Measurements from ENCODE around the gene ARSB.
"Not testable (repeated sequence)": the region's sequence is repeated elsewhere in the genome, so short reads cannot be mapped to it uniquely, and the experiment has no call there.

Gene ARSB

DNA sequence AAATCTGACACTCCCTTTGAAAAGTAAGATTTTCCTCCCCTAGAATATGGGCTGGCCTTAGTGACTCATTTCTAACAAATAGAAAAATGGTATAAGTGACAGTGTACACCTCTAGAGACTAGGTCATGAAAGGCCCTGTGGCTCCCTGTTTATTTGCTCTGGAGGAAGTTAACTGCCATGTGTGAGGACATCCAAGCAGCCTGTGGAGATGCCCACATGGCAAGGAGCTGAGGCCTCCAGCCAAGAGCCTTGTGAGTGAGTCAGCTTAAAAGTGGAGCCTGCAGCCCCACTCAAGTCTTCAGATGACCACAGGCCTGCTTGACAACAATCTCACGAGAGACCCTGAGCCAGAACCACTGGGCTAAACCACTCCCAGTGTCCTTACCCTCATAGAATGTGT is 208.5 kb downstream of the ARSB start:
- DNase-seq (ENCODE audit: low read depth), result no peak

DNA sequence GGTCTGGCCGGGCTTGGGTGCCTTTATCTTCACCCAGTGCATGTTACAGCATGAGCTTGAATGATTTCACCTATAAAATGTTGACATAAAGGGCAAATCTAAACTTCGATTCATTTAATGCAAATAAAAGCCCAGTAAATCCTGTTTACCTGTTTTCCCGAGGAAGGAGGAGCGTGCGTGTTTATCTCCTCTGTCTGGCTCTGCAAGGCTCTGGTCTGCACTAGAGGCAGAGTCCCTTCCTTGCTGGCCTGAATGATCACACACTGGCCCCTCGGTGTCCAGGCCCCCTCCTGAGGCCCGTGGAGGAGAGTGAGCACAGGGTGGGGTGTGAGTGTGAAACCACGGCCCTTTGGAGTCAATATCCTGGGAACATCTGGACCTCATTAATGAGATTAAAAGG is 211.5 kb downstream of the ARSB start:
- DNase-seq (ENCODE audit: low read depth), result no peak

DNA sequence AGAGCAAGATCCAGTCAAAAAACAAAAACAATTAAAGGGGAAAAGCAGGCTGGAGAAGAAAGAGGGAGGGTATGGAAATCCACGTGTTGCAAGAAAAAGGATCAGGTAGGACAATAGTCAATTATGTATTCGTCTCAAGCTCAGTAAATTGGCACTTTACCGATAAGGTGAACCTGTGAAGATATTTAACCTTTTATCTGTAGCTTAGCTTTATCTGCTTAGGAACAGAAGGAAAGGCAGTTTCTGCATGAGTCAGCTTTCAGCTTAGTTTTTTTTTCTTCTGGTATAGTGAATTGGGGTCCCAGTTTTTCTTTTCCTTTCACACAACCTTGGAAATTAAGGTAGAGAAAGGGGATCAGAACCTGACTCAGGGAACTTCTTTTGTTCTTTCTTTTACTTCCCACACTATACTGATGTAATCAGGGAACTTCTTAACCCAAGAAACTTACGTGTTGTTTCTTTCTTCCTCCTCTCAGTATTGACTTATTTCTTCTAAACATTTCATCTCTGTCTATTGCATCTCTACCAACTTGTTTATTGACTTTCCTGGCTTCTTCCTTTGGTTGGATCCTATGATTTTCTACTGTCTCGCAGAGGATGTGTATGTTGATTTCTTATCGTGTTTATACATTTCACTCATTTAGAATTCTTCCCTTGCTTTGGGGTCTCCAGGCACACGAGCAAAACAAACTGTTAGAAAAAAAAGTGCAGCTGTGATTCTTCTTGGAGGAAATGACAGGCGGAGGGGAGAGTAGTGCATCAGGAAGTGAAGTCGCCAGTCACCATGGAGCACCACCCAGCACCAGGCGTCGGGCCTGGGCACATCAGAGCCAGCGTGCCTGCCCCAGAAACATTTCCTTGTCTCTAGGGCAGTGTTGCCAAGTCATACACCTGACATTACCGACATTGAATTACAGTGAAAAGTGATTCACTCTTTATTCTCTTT is 213.6 kb downstream of the ARSB start:
- DNase-seq (ENCODE audit: low read depth), result no peak

DNA sequence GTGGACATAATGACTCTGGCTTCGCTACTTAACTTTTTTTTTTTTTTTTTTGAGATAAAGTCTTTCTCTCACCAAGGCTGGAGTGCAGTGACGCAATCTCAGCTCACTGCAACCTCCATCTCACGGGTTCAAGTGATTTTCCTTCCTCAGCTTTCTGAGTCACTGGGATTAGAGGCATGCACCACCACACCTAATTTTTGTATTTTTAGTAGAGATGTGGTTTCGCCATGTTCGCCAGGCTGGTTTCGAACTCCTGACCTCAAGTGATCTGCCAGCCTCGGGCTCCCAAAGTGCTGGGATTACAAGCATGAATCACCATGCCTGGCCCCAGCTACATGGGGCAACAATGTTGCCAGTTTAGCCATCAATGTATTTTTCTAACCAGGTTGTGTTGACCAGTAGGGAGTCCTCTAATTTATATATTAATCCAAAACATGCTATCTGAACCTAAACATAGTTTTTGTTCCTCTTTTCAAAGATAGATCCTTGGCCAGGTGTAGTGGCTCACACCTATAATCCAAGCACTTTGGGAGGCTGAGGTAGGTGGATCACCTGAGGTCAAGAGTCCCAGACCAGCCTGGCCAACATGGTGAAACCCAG is 216.2 kb downstream of the ARSB start:
- DNase-seq (ENCODE audit: low read depth), result no peak

DNA sequence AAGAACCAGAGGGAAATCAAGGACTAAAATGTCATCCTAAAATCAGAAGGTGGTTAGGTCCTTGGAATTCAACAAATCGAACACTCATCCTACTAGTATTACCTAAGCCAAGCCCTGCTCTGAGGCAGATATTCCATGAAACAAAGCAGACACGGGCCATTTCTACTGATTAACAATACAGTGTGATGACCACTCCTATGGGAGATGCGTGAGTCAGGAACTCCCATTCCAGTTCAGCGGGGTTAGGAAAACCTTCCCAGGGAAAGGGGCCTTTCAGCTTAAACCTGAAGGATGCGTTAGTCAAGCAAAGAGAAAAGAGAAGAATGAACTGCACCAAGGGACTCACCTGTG is 218.7 kb downstream of the ARSB start:
- no peak for DNase-seq (ENCODE audit: low read depth)

DNA sequence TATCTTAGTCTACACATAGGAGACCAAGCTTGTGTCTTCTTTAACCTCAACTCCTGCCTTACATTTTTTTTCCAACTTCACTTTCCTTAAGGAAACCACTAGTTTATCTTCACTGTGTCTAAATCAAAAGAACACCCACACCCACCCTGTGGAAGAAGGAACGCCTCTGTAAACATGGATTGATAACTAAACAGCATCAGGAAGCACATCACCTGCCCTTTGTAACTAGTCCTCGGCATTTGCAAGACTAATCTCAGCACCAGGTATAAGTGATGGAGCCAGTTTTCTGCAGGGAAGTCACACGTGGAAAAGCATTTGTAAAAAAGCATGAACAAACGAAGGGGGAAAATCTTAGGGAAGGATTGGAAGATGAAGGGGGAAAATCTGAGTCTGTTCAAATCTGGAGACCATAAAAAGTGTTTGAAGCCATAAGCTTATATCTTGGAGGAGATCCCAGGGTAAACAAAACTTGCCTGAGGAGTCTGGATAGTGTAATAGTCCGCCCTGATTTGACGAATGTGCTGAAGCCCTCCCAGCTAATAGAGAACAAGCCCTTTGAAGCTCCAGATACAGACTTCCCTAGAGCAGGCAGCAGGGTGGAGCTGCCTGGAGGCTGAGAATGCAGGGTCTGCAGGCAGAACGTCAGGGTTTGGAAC is 219.2 kb downstream of the ARSB start:
- no peak for DNase-seq (ENCODE audit: low read depth)

DNA sequence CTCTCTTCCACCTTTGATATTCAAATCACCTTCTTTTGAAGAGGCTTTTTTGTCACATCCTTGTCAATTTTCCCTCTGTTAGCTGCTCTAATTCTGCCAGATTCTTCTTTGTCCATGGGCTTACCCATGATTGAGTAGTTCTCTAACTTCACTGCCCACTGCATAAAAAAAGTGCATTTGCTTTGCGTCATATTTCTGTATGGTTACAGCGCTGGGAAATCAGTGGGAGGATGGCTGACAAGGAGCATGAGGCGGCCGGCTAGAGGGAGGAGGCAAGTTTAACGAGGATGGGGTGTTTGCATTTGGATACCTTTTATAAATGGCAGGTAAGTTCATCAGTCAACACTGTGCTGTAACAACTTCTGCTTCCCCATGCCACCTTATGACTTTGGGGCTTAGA is 220.0 kb downstream of the ARSB start:
- DNase-seq (ENCODE audit: low read depth), result no peak

DNA sequence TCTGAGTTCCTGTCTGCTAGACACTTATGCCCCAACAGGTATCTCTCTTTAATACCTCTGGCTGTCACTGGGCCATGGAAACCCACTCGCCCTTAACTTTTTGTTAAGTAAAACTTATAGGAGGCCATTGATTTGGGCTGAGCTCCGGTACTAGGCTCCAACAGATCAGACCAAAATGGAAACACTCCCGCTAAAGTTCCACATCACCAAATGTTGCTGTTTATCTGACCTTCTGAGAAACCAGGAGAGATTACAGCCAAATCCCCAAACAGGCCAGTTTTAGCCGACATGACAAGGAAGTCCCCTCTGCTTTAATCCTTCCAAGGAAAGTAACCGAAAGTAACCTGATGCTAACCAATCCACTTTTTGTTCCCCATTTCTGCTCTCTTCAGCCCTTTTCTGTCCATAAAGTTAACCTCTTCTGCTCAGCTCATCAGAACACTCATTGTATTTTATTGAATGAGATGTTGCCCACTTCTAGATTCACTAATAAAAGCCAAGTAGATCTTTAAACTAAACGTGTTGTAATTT is 221.4 kb downstream of the ARSB start:
- no peak for DNase-seq (ENCODE audit: low read depth)

DNA sequence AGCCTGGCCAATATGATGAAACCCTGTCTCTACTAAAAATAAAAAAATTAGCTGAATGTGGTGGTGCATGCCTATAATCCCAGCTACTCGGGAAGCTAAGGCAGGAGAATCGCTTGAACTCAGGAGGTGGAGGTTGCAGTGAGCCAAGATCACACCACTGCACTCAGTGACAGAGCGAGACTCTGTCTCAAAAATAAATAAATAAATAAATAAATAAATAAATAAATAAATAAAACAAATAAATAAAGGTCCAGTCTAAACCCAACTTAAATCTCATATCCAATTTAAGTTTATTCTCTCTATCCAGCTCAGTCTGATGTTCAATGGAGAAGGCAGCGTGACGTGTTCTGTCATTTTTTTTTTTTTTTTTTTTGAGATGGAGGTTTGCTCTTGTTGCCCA is 222.4 kb downstream of the ARSB start:
- not testable (repeated sequence) for DNase-seq (ENCODE audit: low read depth)

DNA sequence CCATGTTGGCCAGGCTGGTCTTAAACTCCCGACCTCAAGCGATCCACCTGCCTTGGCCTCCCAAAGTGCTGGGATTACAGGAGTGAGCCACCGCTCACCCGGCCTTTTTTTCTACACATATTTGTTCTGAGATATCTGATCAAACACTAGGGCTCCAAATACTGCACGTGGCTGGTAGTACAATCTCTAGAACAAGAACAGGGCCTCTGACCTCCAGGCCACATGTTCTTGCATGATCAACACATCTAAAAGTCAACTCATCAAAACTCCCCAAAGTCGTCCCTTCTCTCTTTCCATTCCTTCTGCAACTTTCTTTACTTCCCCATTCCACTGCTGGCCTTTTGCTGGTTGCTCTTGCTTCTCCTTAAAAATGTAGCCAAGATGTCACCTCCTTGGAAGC is 223.3 kb downstream of the ARSB start:
- no peak for DNase-seq (ENCODE audit: low read depth)

DNA sequence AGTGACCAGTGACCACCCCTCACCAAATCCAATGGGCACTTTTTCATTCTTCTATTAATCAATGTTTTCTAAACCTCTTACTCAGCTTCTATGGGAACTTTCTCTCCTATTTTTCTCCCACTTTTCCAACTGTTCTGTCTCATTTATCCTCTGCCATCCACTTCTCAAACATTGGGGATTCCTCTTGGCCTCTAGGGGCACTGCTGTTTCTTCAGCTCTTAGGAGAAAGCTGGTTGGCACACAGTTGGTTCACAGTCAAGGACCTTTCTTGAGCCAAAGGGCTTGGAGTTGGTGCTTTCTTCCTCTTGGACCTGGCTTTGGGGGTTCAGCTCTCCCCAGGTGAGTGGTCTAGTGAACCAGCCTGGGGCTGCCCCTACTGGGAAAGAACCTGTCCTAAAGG is 224.3 kb downstream of the ARSB start:
- DNase-seq (ENCODE audit: low read depth), result no peak

DNA sequence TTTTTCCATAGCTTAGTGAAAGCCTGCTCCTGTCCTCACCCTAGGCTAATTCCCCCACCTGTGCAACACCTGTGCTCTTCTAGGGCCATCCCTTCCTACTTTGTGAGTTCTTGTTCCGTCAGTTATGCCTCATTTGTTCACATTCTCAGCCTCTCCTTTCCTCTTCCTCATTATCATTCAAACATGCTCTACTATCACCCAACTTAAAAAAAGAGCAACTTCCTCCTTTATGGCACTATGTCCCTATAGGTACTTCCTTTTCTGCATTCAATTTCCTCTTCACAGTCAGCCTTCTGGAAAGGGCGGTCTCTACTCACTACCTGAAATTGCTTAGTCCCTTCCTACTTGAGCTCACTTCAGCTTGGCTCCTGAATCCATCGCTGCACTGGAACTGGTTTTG is 224.7 kb downstream of the ARSB start:
- DNase-seq (ENCODE audit: low read depth), result no peak

DNA sequence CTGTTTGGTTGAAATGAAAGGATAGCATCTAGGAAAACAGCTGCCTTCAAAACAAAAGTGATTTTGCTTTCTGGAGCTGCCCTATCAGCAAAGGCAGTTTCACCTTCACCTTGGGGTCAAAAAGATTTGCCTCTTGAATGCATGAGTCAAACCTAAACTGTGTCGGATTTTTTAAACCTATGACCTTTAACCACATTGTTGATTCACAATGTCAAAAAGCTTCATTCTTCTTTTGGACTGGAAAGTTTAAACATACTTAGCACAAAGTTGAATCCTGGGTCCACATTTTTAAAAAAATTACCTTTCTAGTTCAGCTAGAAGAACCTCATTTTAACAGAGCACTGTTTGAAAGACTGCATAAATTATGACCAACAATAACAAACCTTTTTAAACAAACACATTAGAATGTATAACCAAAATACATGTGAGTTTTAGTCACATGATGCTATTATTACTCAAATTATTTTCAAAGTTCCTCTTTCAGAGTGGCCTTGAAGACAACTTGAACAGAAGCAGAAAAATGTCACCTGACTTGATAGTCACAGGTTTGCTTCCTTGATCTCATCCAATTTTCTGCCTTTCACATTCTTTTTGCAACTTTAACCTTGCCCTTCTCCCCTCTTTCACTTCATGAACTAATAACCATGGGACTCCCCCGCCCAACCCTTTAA is 226.8 kb downstream of the ARSB start:
- no peak for DNase-seq (ENCODE audit: low read depth)

DNA sequence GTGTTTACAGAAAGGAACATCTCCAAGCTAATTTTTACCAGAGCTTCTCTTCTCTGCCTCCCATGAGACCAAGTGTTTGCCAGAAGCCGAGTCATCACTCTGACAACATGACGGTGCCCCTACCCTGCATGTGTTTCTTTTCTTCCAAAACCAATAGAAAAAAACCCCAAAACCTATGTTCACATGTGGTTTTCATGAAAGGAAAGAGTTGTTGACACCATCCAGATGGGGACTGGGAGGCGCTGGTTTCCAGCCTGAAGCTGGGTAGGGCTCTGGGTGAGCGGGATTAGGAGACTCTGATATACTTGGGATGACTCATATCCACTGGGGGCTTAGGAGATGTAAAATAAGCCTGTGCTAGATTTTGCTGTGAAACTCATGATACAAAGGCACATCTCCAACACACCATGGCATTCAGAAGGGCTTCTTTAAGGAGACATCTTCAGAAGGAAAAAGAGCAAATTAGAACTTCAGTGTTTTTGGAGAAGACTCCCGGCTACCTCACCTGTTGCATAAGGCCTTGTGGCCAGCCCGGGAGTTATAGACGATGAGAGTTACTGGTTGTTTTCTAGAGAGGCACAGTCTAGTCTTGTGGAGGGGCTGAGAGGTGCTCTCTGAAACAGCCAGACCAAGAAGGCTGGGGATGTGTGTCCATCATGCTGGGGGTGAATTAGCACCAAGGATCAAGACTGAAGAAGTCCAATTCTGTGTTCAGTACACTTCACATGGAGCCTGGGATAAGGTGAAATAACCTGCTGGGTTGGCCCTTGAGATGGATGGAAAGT is 227.6 kb downstream of the ARSB start:
- peak; percentile 1 for DNase-seq (ENCODE audit: low read depth)

DNA sequence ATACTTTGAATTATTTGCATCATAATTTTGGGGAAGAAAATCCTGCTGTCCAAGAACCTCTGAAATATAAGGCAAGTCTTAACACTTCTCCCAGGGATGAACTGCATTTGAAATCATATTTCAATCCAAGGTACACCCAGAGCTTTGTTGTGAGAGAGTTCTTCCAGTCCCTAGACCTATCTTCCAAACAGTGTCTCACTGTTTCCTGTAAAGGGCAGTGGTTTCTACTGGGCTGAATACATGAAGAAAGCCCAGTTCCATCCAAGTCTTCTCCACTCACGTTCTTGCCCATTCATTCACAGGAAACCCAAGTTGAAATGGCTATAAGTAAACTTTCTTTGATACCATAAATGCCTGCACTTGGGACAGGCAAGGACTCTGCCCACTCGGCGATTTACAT is 228.3 kb downstream of the ARSB start:
- no peak for DNase-seq (ENCODE audit: low read depth)

DNA sequence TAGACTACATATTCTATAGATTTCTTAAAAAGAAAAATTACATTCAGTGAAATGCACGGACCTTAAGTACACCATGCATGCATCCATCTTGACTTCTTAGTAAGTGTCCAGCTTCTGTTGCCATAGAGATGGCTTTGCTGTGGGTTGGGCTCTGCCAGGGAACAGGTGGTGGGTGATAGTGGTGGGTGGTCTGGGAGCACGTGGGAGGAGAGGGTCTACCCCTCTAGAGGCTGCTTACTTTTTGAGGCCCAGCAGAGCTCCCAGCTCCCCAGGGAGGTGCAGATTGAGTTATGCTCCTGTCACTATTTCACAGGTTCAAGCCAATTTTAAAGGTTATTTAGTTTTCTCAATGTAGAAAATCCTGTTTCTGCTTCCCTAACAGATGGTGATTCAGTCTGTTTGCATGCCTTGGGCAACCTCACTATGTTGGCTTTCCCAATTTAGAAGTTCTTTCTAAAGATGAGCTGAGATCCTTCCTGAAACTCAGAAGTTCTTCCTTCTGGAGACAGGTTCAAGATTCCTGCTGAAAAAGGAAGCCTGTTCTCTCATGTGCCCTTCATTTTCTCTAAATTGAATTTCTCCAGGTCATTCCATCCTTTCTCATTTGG is 229.2 kb downstream of the ARSB start:
- DNase-seq (ENCODE audit: low read depth), result no peak

DNA sequence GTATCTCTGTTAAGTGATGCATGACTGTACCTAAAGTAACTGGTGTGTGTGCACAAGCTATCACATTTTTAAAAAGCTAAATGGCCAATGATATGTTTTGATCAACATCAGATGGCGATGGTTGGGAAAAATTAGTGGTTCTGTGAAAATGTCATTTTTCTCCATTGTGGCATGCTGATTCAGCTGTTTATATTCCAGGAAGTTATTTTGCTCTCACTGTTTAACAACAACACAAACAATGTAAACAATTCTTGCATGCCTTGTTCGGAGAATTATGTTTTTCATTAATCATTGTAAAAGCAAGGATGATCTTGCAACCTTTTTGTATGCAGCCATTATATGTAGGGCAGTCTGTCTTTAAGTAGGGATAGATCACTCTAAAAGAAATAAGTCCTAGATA is 230.5 kb downstream of the ARSB start:
- DNase-seq (ENCODE audit: low read depth), result no peak

DNA sequence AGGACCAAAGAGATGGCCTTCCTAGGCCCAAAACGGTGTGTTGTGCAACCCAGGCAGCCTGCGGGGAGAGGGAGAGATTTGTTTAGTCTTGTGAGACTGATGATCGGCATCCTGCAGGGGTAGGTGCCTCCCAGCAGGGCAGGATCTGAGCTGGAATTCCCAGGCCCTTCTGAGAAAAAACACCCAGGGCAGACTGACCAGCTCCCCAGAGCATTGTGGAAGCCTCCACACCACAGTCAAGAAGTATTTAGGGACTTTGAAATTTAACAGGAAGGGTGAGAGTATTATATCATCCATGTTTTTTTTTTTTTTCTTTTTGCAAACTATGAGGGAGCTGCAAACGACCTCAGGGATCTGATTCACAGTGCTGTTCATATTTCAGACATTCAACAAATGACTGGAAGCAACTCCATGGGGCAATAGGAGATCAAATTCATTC is 232.0 kb downstream of the ARSB start:
- no peak for DNase-seq (ENCODE audit: low read depth)

DNA sequence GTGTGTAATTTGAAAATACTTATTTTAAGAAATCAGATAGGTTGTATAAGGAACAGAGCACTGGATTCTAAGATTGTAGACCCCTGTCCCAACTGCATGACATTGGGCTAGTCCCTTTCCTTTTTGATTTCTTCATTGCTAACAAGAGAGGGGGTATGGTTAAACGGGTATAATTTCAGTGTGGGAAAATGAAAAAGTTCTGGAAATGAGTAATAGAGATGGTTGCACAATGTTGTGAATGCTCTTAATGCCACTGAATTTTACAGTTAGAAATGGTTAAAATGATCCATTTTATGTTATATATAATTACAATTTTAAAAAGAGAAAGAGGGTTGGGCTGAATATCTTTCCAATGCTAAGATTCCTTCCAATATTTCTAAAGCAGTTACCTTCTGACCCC is 233.2 kb downstream of the ARSB start:
- DNase-seq (ENCODE audit: low read depth), result no peak

DNA sequence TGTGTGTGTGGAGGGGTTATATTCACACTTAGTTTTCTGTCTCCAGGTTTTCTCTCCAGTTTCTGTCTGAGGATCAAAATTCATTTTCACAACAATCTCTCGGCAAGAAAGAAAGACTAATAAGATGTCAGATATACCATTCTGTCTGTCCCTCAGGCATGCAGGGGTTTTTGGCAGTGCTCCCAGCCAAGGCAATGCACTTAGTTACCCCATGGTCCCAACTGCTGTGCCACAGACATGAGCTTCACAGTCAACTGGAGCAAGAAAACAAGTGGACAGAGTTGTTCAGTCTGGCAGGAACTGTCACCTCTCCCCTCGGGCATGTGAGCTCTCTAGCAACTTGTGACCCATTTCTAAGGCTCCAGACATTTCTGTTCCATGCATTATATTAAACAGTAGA is 234.8 kb downstream of the ARSB start:
- DNase-seq (ENCODE audit: low read depth), result no peak

DNA sequence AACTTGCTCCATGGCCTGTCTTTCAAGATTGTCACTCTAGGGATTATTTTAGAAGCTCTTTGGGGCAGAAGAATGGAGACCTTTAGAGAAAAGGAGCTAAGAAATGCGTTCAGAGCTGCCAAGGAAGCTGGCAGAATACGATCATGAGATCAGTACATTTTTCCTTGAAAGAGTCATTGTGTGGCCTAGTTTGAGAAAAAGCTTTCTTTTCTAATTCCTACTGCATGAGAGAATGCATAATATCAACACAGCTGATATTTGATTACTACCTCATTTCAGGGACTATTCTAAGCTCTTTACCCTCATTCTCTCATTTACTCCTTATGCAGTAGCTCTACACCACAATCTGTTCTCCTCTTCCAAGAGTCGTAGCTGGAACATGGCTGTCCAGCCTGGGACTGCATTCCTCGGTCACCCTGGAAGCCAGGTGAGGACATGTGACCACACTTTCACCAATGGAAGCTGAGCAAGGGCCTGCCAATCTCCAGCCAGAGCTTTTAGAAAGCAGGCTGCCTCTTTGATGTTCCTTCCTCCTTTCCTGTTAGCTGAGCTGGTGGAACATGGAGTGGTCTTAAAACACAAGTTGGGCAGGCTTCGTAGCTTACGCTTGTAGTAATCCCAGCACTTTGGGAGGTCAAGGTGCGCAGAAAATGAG is 237.3 kb downstream of the ARSB start:
- DNase-seq (ENCODE audit: low read depth), result no peak

Data from activated T-cell treated with anti-CD3 and anti-CD28 coated beads for 48 hours (primary cell).